VCaP (cell line): ENCODE measurements around the gene NDUFA13.

Experiments
- H3K27ac ChIP-seq: fragments of 450-650 bp; 2 replicates; pipeline ENCODE4 v1.5.1; 2017
- CTCF ChIP-seq: fragments of 450-650 bp; conservative IDR thresholded peaks from 2 replicates; pipeline ENCODE4 v1.5.1; 2017; ENCODE audit warnings: mild to moderate bottlenecking, moderate library complexity

The NDUFA13 gene

GRCh38 chr19:19528721-19529490 is 12.9 kb downstream of the NDUFA13 start, which contains the start of gene YJEFN3:
Gene YJEFN3, plus strand, starts transcription at chr19:19528911. Its CDS starts 22 bp downstream, at chr19:19528933.
- H3K27ac ChIP-seq, result no peak within 1 kb of the TSS

GRCh38 chr19:19529783-19530422 is 13.9 kb downstream of the NDUFA13 start:
- H3K27ac ChIP-seq, result no peak overlapping the region

More at GRCh38 chr19:19528721-19529490, 12.9 kb downstream of the NDUFA13 start, which contains the start of gene YJEFN3:
- no peak for TF ChIP-seq CTCF

DNA sequence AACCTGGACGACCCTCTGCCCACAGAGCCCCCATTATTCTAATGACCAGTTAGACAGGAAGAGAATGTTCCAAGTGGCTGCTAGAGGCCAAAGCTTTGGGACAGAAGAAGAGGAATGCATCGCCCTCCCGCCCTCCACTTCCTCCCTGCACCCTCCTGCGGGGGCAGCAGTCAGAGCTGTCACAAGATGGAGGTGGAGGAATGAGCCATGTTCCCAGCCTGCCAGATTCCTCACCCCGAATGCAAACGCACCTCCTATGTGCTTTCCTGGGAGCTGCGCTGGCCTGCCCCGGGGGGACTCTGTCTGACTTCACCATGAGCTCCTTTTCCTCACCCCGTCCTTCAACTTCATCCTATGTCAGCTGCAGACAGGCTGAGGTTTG is 14.4 kb downstream of the NDUFA13 start:
- no peak for TF ChIP-seq CTCF
- H3K27ac ChIP-seq, result no peak overlapping the region

More at GRCh38 chr19:19529783-19530422, 13.9 kb downstream of the NDUFA13 start:
- TF ChIP-seq CTCF, result no peak

GRCh38 chr19:19530889-19531288 is 14.9 kb downstream of the NDUFA13 start:
- no peak for TF ChIP-seq CTCF
- H3K27ac ChIP-seq, result no peak overlapping the region

DNA sequence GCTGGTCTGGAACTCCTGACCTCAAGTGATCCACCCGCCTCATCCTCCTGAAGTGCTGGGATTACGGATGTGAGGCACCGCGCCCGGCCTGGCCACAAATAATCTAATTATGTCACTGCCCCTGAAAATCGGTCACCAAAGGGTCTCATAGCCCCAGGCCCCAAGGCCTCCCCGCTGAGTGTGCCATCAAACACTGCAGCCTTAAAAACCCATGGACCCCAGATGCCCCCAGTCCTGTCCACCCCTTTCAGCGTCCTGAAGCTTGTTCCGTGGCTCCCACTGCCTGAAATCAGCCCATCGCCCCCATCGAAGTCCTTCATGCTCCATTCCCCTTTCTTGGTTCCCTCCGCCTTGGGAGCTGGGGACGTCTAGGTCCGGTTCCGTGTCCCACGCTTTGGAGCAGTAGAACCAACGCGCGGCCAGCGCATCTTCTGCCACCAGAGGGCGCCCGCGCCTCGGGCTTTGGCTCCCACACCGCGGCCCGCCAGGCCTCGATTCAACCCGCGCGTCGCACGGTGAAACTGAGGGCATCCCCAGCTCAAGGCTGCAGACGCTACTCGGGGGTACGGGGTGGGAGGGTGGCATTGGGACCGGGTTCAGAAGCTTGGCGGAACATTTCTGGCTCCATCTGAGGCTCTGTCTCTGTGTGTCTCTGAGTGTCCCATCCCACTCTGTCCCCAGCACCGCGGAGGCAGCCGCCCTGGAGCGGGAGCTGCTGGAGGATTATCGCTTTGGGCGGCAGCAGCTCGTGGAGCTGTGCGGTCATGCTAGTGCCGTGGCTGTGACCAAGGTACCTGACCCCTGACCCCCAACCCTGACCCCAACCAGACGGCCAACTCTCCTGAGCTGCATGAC is 16.2 kb downstream of the NDUFA13 start:
- H3K27ac ChIP-seq, result no peak overlapping the region
- TF ChIP-seq CTCF, result peak; percentile 89

DNA sequence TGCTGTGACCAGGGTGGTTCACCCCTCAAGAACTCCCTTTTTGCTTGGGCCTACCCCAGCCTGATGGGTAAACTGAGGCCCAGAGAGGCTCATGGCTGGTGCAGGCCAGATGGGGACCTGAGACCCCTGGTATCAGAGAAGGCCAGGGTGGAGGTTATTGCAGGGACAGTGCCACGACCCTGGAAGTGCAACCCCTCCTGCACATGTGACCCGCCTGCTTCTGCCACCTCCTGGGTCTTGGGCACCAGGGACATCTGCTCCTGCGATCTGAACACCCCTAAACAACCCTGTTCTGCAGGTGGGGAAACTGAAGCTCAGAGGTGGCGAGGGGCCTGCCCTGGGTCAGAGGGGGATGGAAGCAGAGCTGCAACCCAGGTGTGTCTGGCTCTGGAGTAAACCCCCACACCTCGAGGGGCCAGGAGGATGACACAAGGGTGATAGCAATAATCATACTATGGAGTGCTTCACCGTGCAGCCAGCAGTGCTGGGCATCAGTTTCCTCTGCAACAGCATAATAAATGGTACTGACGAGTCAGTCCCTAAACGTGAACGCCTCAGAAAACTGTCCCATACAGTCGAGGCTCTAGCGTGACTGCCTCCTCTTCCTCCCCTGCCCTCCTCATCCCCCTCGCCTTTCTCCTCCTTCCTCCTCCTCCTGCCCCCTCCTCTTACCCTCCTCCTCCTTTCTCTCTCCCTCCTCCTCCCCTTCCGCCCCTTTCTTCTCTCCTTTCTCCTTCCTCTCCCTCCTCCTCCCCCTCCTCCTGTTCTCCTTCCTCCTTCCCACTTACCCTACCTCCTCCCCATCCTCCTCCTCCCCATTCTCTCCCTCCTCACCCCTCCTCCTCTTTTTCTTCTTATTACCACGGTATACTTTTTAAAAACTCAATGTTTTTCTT is 17.0 kb downstream of the NDUFA13 start:
- TF ChIP-seq CTCF, result no peak
- H3K27ac ChIP-seq, result no peak overlapping the region
